NCI-H524 treated with DMSO at 0.1 percent for 48 hours (cell line): ENCODE results near the gene CAMK1D.

Experiments
- DNase-seq: peaks from one replicate; lab custom pipeline; 2025; lab: John Stamatoyannopoulos, UW

Gene CAMK1D

GRCh38 chr10:12597176-12597575 lies 247.8 kb downstream of the CAMK1D start:
- DNase-seq: no peak

GRCh38 chr10:12597788-12598765 lies 248.7 kb downstream of the CAMK1D start:
- DNase-seq: peak; percentile 8

- no peak for DNase-seq
Observed at GRCh38 chr10:12600652-12601051, 251.3 kb downstream of the CAMK1D start.

- DNase-seq: no peak
Observed at GRCh38 chr10:12602521-12602920, 253.2 kb downstream of the CAMK1D start.

- DNase-seq: no peak
Observed at GRCh38 chr10:12603766-12604470, 254.6 kb downstream of the CAMK1D start.

GRCh38 chr10:12605580-12606405 lies 256.4 kb downstream of the CAMK1D start:
- no peak for DNase-seq

- DNase-seq: no peak
Observed at GRCh38 chr10:12606461-12606860, 257.1 kb downstream of the CAMK1D start.

GRCh38 chr10:12608761-12609160 lies 259.4 kb downstream of the CAMK1D start:
- DNase-seq: no peak

- DNase-seq: no peak
Observed at GRCh38 chr10:12609435-12609834, 260.1 kb downstream of the CAMK1D start.

- DNase-seq: no peak
Observed at GRCh38 chr10:12613136-12613535, 263.8 kb downstream of the CAMK1D start.

- DNase-seq: peak; percentile 45
Observed at GRCh38 chr10:12614177-12614995, 265.0 kb downstream of the CAMK1D start.

- DNase-seq: no peak
Observed at GRCh38 chr10:12615296-12616220, 266.2 kb downstream of the CAMK1D start.

GRCh38 chr10:12617191-12618175 lies 268.1 kb downstream of the CAMK1D start:
- DNase-seq: no peak

GRCh38 chr10:12622016-12622415 lies 272.7 kb downstream of the CAMK1D start:
- no peak for DNase-seq

- DNase-seq: no peak
Observed at GRCh38 chr10:12622691-12623090, 273.3 kb downstream of the CAMK1D start.

- DNase-seq: no peak
Observed at GRCh38 chr10:12625393-12626023, 276.2 kb downstream of the CAMK1D start.

GRCh38 chr10:12628153-12628552 lies 278.8 kb downstream of the CAMK1D start:
- DNase-seq: no peak

- DNase-seq: peak; percentile 59
Observed at GRCh38 chr10:12628964-12629766, 279.8 kb downstream of the CAMK1D start.
